Sigmoid colon (tissue), 7 donors: ENCODE results near the gene LGR5. TPM values are rescaled to one million over a fixed set of nuclear protein-coding genes. Genes with fewer than 3 reads are reported as not detected.
"Not testable (repeated sequence)": the region's sequence is repeated elsewhere in the genome, so short reads cannot be mapped to it uniquely, and the experiment has no call there.

Experiments
- DNase-seq: peaks from one replicate; pipeline ENCODE4 v3.0.0-alpha.2; 2019
- H3K27ac ChIP-seq, 4 donors: fragments of 200-600 bp; sonication (generic); one replicate each; pipeline ENCODE4 v1.5.1; 2016 to 2019; ENCODE audit warnings: mild to moderate bottlenecking in 1 of 4
- H3K27me3 ChIP-seq, 3 donors: fragments of 200-600 bp; sonication (generic); one replicate each; pipeline ENCODE4 v1.5.1; 2019; ENCODE audit warnings: mild to moderate bottlenecking in 1 of 3
- H3K36me3 ChIP-seq, 4 donors: fragments of 200-600 bp; sonication (generic); one replicate each; pipeline ENCODE4 v1.5.1; 2016 to 2019
- H3K4me1 ChIP-seq, 4 donors: fragments of 200-600 bp; sonication (generic); one replicate each; pipeline ENCODE4 v1.5.1; 2017 to 2019
- H3K4me3 ChIP-seq, 4 donors: fragments of 200-600 bp; sonication (generic); one replicate each; pipeline ENCODE4 v1.5.1; 2017 to 2019; ENCODE audit warnings: mild to moderate bottlenecking in 2 of 4, moderate library complexity in 1 of 4
- H3K9me3 ChIP-seq, 4 donors: fragments of 200-600 bp in 3 of 4; sonication (generic) in 3 of 4; one replicate each; pipeline versions ENCODE4 v1.5.1 to v1.6.1; 2013 to 2019
- CTCF ChIP-seq, 4 experiments: fragments of 450-650 bp in 3 of 4; fragments of 200-600 bp in 1 of 4; IDR thresholded peaks; one replicate each; pipeline ENCODE4 v1.5.1; 2016 to 2019; ENCODE audit warnings: antibody characterized with exemption in 4 of 4, mild to moderate bottlenecking in 3 of 4, moderate library complexity in 2 of 4
- EP300 ChIP-seq, 4 donors: sonication (generic); formaldehyde crosslinking; IDR thresholded peaks; one replicate each; pipeline ENCODE4 v1.6.1; 2017; ENCODE audit warnings: antibody characterized with exemption in 4 of 4
- POLR2A ChIP-seq, 2 donors: fragments of 450-650 bp; IDR thresholded peaks; one replicate each; pipeline ENCODE4 v1.6.1; 2016; ENCODE audit warnings: antibody characterized with exemption in 2 of 2, mild to moderate bottlenecking in 2 of 2, moderate library complexity in 2 of 2
- POLR2AphosphoS5 ChIP-seq, 4 donors: sonication (generic); formaldehyde crosslinking; IDR thresholded peaks; one replicate each; pipeline ENCODE4 v1.6.1; 2017; ENCODE audit warnings: antibody characterized with exemption in 4 of 4
- WGBS, 2 donors: extraction: QIAGEN DNeasy Blood & Tissue Kit; methylation state at CpG; one replicate each; pipeline ENCODE4 v1.1.7; 2013; 5-methylcytosine and 5-hydroxymethylcytosine counted together
- intact Hi-C: fragments of 100-400 bp; cut with DNase I; formaldehyde crosslinking; loops from one replicate; pipeline ENCODE4 v1.15.1; 2023
- polyA plus RNA-seq, 3 donors: library from polyadenylated mRNA; stranded (reverse); fragments of 200-250 nt; gene quantifications; one replicate each; pipeline ENCODE4 v1.2.3, GENCODE V29; 2013
- total RNA-seq, 4 donors: library from RNA; depleted of rRNA; stranded (reverse); fragments of >200 nt; gene quantifications; one replicate each; pipeline ENCODE4 v1.1.0, GENCODE V29; 2016
- donor health status: healthy with polysubstance abuse.
- donor health status: Bipolar disorder and iron deficiency.
- donor health status: healthy.

LGR5 gene
- total and polyA plus RNA-seq, 7 donors: 0.23 to 3.4 (median 0.36) TPM; not detected in 4

- Histone ChIP-seq H3K27me3 (no peaks in the 10 kb centered on the region), H3K4me1 (no peaks in the 10 kb centered on the region), H3K27ac (no peak overlapping the region), H3K36me3 (no peaks in the 10 kb centered on the region), H3K4me3 (no peak overlapping the region), H3K9me3 (no peaks in the 10 kb centered on the region)
- TF ChIP-seq POLR2A (IDR thresholded peaks at IDR 0.05): no peak
- no peak for TF ChIP-seq EP300 (IDR thresholded peaks at IDR 0.05)
- TF ChIP-seq CTCF (IDR thresholded peaks at IDR 0.05): no peak
- TF ChIP-seq POLR2AphosphoS5 (IDR thresholded peaks at IDR 0.05): no peak
- no peak for DNase-seq
- intact Hi-C loops: no loop called here
- 93% methylated on average over 5 of the region's 5 CpGs for whole genome bisulfite sequencing, 2 donors
Observed at GRCh38 chr12:71552728-71553501, 113.3 kb downstream of the LGR5 start.

- no peaks in the 10 kb centered on the region for H3K9me3 ChIP-seq
- TF ChIP-seq POLR2A (IDR thresholded peaks at IDR 0.05) (no peak), POLR2AphosphoS5 (IDR thresholded peaks at IDR 0.05) (no peak), EP300 (IDR thresholded peaks at IDR 0.05) (no peak), CTCF (IDR thresholded peaks at IDR 0.05) (no peak)
- no peaks in the 10 kb centered on the region for H3K27me3 ChIP-seq
- WGBS, 2 donors: 77 to 93% methylated on average over 1 of the region's 1 CpG
- no peak overlapping the region for H3K4me3 ChIP-seq
- no peaks in the 10 kb centered on the region for H3K36me3 ChIP-seq
- H3K4me1 ChIP-seq: no peaks in the 10 kb centered on the region
- no peak for DNase-seq
- H3K27ac ChIP-seq: no peak overlapping the region
- intact Hi-C loops: no loop called here
Observed at GRCh38 chr12:71555191-71555590, 115.6 kb downstream of the LGR5 start.

GRCh38 chr12:71555789-71556188 is 116.2 kb downstream of the LGR5 start:
- WGBS, 2 donors: 92 to 95% methylated on average over 1 of the region's 1 CpG
- intact Hi-C loops, H3K36me3 ChIP-seq, H3K4me3 ChIP-seq, H3K27me3 ChIP-seq, DNase-seq, H3K9me3 ChIP-seq, H3K27ac ChIP-seq, H3K4me1 ChIP-seq: not testable (repeated sequence)

GRCh38 chr12:71556448-71556847 is 116.8 kb downstream of the LGR5 start:
- intact Hi-C loops: no loop called here
- no peak overlapping the region for H3K27ac ChIP-seq

GRCh38 chr12:71556875-71557274 is 117.3 kb downstream of the LGR5 start:
- no peak overlapping the region for H3K27ac ChIP-seq
- TF ChIP-seq POLR2AphosphoS5 (IDR thresholded peaks at IDR 0.05) (no peak), POLR2A (IDR thresholded peaks at IDR 0.05) (no peak), EP300 (IDR thresholded peaks at IDR 0.05) (no peak), CTCF (IDR thresholded peaks at IDR 0.05) (no peak)
- DNase-seq: no peak
- intact Hi-C loops: no loop called here
- WGBS, 2 donors: 89 to 90% methylated on average over 4 of the region's 4 CpGs
- H3K27me3 ChIP-seq: no peaks in the 10 kb centered on the region
- no peaks in the 10 kb centered on the region for H3K36me3 ChIP-seq
- H3K9me3 ChIP-seq: no peaks in the 10 kb centered on the region
- H3K4me3 ChIP-seq: no peak overlapping the region
- no peaks in the 10 kb centered on the region for H3K4me1 ChIP-seq

More at GRCh38 chr12:71556448-71556847, 116.8 kb downstream of the LGR5 start:
- Histone ChIP-seq H3K36me3 (no peaks in the 10 kb centered on the region), H3K27me3 (no peaks in the 10 kb centered on the region), H3K9me3 (no peaks in the 10 kb centered on the region), H3K4me1 (no peaks in the 10 kb centered on the region), H3K4me3 (no peak overlapping the region)
- TF ChIP-seq POLR2A (IDR thresholded peaks at IDR 0.05) (no peak), EP300 (IDR thresholded peaks at IDR 0.05) (no peak), POLR2AphosphoS5 (IDR thresholded peaks at IDR 0.05) (no peak), CTCF (IDR thresholded peaks at IDR 0.05) (no peak)
- DNase-seq: no peak
